ENCODE data around the gene TAGLN2.

TAGLN2 gene

DNA sequence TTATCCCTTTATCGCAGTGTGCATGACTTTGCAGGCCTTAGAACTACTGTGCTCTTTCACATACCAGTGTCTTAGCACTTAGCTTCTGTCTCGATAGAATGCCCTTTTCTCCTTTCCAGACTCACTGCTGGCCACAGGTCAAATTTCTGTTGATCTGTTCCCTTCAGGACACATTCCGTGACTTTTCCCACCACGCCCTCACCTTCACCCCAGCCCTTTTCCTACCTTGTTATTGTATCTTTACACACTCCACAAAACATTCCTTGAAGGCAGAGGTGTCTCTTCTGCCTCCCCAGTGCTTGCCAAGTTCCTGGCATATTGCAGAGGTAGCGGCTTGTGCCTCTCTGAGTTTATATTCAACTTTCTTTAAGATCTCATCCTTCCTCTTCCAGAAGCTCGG lies 23.8 kb upstream of the TAGLN2 start:
- no peak for DNase-seq (ENCODE audit: low read depth)

DNA sequence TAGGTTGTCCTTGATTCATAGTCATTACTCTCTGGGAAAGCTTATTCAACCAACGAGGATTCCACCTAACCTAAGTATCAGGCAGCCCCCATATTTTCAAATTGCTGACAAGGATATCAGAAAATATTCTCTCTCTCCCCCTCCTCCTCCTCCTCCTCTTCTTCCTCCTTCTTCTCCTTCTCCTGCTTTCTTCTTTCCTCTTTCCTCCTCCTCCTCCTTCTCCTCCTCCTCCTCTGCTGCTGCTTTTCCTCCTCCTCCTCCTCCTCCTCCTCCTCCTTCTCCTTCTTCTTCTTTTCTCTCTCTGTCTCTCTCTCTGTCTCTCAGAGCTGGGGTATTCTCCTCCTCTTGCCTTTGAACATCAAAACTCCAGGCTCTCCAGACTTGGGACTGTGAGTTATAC lies 22.6 kb upstream of the TAGLN2 start:
- no peak for DNase-seq (ENCODE audit: low read depth)

DNA sequence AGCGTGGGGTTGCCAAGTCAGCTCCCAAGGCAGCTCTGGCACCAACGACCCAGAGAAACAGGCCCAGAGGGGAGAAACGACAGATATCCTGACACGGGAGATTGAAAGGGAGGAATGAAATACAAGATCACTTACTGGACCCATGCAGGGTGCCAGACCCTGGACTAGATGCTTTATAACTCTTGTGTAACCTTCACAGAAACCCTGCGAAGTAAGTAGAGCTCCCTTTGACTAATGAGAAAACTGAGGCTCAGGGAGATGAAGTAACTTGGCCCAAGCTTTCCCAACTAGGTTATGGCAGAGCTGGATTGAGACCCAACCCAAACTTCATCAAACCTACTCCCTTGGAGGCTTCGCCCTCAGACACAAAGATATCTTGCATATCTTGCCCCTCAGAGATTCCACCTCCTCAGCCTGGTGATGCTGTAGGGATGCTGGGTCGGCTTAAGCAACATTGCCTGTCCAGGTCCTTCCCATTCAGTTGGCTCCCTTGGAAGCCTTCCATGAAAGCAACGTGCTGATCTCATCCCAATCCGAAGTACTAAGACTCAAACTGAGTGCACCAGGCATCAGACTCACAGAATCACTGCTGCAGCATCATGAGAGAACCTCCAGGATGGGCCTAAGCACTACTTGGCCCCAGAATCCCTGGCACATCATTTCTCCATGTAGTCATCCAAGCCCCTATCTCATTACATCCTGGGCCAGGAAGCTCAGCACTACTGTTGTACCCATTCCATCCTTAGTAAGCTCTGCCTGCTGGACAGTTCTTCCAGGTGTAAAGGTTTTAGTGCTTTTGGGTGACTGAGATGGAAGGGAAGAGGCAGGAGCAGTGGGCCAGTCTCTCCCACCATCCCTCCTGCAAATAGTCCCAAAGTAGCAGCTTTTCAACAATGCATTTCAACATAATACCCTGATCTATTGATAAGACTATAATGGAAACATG lies 21.2 kb upstream of the TAGLN2 start:
- no peak for DNase-seq (ENCODE audit: low read depth)

DNA sequence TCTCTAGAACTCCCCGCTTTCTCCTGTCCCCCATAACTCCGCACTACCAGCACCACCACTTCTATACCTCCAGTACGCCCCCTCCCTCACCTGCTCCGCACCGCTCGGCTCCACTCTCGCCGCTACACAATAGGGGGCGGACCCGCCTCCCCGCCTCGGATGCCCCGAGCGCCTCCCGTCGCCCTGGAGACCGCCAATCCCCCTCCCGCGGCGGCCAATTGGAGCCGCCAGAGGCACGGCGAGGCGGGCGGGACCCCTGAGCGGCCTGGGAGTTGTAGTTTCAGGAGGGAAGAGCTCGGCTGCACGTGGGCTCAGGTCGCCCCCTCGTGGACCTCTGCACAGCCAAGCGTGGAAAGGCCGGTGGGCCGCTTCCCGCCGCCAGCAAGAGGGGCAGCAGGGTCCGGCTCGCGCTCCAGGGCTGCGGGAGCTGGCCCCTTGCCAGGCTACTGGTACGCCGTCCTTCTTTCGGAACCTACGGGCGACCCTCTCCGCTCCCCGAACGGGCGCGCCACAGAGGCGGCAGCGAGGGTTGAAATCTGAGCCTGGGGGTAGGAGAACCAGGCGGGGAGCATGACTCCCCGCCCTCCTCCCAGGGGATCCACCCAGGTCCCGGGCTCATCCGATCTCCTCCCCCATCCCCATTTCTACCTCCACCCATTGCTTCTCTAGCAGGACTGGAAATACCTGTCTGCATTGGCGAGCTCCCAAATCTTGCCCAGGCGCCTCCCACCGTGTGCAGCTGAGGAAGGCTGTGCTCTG lies 20.4 kb upstream of the TAGLN2 start, which contains the start of gene IGSF9:
TSS of gene IGSF9 (minus strand) at position 131 of the 759 bp plus-strand sequence. CDS start 2,159 bp downstream, outside the sequence.
- no peak for DNase-seq (ENCODE audit: low read depth)

GRCh38 chr1:159944623-159945455 lies 19.5 kb upstream of the TAGLN2 start:
- no peak for DNase-seq (ENCODE audit: low read depth)

- DNase-seq (ENCODE audit: low read depth): no peak
These were observed 18.8 kb upstream of the TAGLN2 start for GRCh38 chr1:159943908-159944622.

DNA sequence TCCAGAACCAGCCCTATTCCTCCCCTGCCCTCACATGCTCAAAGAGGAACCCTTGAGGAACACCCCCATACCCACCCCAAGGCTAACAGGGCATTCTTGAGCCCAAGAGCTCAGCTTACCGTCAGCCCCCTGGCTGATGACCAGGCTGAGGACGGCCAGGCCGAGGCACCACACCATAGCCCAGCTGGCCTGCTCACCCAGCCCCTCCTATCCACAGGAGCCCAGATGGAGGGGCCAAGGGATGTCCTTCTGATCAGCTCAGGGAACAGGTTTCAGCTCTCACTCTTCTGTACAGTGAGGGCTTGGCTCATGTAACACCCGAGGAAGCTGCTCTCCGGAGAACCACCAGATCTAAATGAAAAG lies 18.0 kb upstream of the TAGLN2 start:
- DNase-seq (ENCODE audit: low read depth): no peak

GRCh38 chr1:159942632-159943277 lies 17.4 kb upstream of the TAGLN2 start:
- no peak for DNase-seq (ENCODE audit: low read depth)

- DNase-seq (ENCODE audit: low read depth): no peak
These were observed 16.6 kb upstream of the TAGLN2 start for GRCh38 chr1:159941591-159942560.

DNA sequence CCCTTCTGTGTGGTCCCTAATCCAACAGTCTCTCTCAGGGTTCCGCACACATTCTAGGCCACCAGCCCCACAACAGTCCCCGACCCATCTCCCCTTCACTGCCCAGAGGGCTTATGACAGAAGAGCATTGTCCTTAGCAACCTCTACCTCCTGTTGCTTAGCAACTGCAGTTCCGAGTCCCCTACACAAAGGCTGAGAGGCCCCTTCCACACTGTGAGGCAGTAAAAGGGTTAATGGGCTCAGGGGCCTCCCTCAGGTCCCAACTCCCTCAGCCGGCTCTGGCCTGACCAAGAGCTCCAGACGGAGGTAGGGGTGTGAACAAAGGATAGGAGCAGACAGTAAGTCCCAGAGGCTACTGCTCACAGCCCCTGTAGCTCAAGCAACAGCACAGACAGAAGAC lies 15.8 kb upstream of the TAGLN2 start:
- no peak for DNase-seq (ENCODE audit: low read depth)

DNA sequence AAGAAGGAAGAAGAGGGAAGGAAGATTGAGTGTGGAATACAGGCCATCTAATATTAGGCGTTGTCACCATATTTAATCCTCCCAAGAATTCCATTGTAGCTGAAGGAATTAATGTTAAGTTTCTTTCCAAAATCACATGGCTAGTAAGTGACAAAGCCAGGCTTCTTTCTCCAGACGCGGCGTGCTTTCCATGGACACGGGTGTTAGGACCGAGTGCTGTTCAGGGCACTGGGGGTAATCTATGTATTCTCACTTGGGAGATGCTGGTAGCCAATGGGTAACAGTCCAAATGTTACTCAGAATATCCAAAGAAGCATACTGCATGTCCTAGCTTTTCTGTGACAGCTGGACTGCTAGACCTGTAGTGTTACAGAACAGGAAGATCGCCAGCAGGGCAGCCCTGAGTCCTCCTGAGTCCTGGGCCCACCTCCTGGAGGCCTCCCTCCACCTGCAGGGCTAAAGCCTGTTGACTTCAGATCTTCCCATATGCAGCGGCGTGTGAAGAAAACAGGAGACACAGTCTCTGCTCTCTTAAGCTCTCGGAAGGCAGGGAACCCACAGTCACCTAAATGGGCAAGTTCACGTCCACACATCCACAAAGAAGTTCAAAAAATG lies 14.8 kb upstream of the TAGLN2 start:
- DNase-seq (ENCODE audit: low read depth): no peak

GRCh38 chr1:159939678-159940002 lies 14.3 kb upstream of the TAGLN2 start:
- DNase-seq (ENCODE audit: low read depth): no peak

DNA sequence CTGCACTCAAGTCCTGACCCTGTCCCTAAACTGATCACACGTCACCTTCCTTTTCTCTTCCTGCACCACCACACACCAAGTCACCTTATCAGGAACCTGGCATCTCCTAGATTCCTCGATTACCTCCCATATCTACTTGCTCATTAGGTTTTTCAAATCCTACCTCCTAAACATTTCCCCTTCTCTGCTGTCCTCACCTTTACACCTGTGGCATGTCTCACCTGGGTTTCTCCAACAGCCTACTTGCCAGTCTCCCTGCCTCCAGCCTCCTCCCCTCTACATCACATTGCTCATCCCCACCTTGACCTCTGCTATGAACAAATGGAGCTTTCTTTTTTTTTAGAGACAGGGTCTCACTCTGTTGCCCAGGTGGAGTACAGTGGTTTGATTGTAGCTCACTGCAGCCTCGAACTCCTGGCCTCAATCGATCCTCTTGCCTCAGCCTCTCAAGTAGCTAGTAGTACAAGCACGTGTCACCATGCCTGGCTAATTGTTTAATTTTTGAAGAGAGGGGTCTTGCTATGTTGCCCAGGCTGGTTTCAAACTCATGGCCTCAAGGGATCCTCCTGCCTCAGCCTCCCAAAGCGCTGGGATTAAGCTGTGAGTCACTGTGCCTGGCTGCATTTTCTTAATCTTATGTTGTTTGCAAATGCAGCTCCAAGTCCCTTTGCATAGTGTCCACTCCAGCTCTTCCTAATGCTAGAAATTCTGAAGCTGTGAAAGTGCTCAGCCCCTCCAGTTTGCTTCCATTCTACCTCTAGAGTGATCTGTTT lies 13.8 kb upstream of the TAGLN2 start:
- DNase-seq (ENCODE audit: low read depth): no peak

DNA sequence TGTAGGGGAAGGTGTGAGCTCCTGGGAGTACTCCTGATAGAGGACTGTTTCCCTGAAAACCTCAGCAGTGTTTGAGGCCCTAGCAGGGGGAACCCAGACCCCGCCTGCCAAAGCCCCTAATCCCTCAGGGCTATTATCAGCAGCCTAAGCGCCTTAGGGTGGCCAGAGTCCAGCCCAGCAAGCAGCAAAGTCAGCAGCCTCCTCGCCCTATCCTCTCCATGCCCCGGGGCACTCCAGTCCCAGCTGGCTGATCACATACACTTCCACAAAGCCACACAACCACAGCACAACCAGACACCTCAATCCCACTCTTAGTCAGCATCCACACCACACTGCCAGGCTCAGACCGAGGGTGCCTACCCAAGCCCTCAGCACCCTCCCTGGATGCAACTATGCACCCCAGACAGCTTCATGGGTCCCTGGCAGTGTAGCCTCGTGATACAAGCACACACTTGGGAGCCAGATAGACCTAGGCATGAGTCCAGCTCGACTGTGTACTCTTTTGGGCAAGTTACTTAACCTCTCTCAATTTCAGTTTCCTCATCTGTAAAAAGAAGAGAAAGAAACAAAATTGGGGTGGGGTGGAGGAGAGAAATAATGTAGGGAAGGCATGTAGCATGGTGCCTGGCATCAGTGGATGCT lies 13.0 kb upstream of the TAGLN2 start:
- no peak for DNase-seq (ENCODE audit: low read depth)

DNA sequence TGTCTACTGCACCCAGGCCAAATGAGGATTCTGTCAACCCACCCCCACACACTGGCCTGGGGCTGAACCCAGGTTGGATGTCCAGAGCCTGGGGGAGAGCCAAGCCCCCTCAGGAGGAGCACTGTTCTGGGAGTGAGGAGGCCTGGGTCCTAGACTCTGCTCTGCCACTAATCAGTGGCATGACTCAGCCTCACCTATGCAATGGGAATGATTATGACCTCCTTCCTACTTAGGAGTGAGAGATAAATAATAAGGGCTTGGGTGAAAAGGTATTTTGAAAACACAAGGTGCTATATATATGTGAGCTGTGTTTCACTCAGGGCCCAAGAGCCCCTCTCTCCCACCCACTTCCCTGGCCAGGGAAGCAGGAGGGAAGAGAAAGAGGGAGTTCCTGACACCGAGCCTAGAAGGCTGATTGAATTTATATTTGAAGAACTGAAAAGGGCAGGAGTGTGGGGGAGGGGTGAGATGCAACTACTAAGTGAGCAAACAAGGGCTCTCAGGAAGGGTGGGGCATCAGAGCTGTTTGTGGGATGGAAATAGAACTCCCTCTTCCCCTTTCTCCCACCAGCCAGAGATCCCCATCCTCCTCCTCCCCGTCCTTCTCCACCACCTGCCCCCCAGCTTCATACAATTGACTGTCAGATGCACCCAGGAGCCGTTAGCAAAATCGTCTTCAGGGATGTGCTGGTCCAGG lies 11.9 kb upstream of the TAGLN2 start:
- no peak for DNase-seq (ENCODE audit: low read depth)

DNA sequence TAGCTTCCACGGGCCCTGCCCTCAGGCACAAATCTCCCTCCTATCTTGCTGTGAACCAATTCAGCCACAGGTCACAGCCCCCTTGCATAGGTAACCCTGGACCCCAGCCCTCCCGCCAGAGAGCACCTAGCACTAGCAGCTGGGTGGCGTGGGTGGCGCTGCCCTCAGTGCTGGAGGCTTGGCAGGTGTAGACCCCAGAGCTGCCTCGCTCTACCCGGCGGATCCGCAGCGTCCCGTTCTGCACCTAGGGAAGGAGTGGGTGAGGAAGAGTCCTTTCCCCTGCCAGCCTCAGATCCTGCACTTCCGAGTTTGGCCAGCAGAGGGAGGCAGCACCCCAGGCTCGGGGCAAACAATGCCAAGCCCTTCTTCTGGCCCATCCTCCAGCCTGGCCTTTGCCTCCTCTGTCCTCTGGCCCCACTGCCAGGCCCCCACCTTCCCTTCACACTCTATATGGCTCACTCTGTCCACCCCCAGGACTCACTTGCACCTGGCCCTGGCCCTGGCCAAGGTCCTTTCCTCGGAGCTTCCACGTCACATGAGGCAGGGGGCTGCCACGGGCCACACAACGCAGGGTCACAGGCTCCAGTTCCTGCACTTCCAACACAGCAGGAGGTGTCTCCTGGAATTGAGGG lies 11.1 kb upstream of the TAGLN2 start:
- no peak for DNase-seq (ENCODE audit: low read depth)

- no peak for DNase-seq (ENCODE audit: low read depth)
These were observed 10.5 kb upstream of the TAGLN2 start for GRCh38 chr1:159935719-159936272.

All from non-pigmented ciliary epithelial cell (primary cell).